Superior temporal gyrus (tissue), 1 donor: ENCODE measurements around the gene CLEC7A.
A peak's percentile ranks its signal among the peaks of the same experiment; 100 is the strongest.

ENCODE experiments used
- DNase-seq: peaks from one replicate; pipeline ENCODE4 v3.0.0-alpha.2; 2016; ENCODE audit errors: extremely low spot score

The CLEC7A gene

DNA sequence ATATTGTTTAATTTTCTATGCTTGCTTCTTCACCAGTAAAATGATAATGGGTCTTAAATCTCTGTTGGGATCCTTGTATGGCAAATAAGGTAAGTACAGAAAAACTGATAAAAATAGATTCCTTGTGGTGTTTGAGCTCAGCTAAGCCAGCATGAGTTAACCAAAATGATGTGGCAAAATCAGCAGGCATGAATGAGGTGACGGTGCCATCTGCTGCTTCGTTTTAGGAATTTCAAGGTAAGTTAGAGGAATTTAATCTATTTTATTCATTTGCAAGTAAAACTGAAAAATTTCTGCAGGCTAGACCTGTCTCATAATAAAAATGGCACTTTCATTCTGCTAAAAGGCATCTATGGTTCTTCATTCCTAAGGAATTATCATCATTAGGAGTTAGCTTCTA, 10.0 kb upstream of the CLEC7A start:
- DNase-seq: peak; percentile 78

DNA sequence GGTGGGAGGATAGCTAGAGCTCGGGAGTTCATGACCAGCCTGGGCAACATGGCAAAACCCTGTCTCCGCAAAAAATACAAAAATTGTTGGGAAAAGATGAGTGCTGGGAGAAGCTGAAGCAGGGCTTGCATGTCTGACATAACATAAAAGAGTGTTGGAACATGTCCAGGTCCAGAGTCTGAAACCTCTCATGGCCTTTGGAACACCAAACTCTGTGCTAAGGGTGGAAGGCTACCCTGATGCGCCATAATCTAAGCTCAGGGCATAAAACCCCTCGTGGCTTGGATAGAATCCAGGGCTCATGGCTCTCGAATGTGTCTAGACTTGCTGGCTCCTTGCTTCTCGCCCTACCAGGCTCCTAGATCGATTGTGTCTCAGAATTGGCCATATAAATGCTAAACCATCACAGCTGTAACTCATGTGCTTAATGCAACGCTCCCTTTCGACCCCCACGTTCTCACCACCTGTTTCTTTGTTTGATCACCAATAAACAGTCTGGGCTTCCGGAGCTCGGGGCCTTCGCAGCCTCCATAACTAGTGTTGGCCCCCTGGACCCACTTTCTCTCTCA, 6.7 kb upstream of the CLEC7A start:
- DNase-seq: no peak

DNA sequence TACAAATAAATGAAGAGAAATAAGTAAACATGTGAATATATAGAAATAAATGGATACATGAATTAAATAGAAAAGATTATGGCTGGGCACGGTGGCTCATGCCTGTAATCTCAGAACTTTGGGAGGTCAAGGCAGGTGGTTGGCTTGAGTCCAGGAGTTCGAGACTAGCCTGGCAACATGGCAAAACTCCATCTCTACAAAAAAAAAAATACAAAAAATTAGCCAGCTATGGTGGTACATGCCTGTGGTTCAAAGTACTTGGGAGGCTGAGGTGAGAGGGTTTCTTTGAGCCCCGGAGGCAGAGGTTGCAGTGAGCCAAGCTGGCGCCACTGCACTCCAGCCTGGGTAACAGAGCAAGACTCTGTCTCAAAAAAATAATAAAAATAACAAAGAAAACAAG, 5.1 kb upstream of the CLEC7A start:
- no peak for DNase-seq

DNA sequence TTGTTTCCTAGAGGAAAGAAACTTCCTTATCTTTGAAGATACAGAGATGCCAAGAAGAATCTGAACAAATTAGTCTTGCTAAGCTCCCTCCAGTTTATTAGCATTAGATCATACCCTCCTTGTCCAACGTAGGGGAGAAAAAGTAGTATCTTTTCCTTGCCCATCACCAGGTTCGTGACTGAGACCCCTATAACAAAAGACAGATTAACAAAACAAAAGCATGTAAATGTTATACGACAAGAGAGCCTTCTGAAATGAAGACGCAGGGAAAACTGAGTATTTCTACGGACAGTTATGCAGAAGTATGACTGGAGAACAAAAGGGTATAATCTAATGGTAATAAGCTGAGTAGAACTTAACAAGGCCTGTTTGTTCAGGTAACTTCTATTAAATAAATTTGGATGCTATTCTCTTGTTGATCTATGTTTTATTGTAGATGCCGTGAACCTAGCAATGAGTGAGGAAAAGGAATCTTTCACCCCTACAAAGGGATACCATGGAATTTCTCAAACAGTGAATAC, 2.9 kb upstream of the CLEC7A start:
- DNase-seq: no peak

DNA sequence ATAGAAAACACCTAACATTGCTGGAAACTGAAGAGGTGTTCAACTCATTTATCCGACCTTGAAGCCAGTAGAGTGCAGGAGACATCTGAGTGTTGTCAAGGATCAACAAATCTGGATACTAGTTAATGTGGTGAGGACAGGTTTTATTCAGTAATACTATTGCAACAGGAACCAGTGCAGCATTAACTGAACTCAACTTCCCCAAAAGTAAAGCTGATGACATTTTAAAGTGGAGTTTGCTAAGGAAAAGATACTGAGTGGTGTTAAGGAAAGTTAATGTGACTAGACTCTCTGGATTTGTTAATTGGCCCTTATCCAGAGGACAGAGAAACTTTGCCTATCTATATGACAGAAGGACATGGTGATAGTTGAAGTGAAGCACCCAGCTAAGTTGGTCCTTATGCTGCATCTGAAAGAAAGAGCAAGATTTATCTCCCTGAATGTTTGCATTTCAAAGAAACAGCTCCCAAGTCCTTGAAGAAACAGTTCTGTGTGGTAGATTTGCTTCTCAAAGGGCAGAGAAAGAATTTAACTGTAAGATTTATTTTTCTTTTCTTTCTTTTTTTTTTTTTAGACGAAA, 1.2 kb upstream of the CLEC7A start:
- DNase-seq: no peak

DNA sequence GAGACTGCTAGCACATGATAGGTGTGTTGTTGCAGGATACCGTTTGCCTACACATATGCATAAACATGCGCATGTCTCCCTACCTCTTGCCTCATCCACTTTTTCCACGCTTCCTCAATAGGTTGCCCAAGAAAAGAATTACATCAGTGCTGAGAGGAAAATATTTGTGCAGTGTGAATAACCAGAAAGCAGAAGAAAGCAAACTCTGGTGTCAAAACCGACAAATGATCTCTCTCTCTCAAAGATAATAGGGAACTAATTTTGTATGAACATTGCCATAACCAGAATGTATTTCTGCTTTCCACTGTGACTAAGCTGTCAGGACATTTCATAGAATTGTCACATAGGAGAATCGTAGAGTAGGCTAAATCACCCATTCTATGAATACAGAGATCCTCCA, 1.3 kb downstream of the CLEC7A start:
- DNase-seq: no peak

DNA sequence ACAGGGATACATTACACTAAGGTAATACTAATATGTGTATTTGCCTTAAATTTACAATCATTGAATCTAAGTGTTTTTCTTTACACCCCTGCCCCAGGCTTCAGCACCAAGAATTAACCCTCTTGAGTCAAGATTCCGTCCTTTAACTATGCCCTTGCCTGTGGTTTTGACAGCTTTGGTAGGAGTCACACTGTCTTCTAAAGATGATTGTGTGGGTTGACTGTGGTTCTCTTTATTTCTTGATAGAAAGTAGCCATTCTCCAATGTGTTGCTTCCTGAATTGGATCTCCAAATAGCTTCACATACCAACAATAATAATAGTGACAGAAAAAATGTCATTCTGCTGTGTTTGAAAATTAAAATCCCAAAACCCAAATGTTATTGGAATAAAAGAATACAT, 3.6 kb downstream of the CLEC7A start:
- no peak for DNase-seq

DNA sequence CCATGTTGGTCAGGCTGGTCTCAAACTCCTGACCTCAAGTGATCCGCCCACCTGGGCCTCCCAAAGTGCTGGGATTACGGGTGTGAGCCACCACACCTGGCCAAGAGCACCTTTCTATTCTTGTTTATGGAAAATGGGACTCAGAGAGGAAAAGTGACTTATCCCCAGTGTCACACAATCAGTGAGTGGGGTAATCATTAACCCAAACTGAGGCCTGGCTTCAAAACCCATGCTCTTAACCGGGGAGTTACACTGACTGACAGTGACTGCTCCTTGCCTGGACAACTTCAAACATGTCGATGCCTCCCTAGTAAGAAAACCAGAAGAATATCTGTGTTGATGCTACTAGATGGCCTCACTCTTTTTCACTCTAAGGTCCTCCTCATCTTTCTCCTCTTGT, 7.3 kb downstream of the CLEC7A start:
- DNase-seq: no peak

DNA sequence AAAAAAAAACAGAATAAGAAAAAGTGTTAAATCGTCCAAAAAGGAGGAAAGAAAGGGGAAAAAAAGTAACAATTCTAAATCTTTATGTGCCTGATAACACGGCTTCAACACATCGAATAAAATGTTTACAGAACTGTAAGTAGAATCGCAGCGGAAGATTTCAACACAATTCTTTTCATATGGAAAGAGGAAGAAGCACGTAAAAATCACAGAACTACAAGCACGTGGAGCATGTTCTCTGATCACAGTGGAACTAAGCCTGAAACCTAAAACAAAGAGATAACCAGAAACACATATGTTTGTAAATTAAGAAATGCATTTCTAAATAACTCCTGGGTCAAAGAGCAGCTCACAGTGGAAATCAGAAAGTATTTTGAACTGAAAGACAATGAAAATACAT, 8.7 kb downstream of the CLEC7A start:
- peak; percentile 35 for DNase-seq

DNA sequence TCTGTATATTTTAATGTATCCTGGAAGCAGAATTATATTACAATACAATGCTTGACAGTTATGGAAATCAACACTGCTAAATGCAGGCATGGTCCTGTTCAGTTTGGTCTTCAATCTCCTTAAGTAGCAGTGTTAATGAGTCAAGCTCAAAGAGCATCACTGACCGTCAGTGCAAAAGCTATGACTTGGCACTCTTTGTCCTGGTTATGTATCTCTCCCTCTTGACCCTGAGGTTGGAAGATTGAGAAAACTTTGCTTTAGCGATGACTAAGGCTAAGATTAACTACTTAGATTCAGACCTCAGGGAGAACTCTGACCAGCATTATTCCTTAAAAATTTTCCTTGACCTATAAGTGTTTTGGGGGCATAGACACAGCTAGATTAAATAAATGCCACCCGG, 10.9 kb downstream of the CLEC7A start:
- no peak for DNase-seq

DNA sequence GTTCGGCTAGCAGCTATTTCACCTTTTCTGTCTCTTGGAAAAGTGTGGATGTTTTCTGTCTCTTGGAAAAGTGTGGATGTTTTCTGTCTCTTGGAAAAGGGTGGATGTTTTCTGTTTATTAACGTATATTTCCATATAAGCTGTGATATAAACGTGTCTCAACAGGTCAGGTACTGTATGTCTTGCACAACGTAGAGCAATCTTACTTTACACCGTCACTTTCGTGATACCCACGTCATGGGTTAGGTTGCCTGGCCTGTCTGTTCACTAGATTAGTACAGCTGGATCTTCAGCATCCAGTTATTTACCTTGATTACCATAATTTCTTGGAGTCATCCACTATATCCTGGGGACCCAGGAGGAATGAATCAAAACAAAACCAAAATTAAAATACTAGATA, 14.1 kb downstream of the CLEC7A start:
- DNase-seq: no peak

DNA sequence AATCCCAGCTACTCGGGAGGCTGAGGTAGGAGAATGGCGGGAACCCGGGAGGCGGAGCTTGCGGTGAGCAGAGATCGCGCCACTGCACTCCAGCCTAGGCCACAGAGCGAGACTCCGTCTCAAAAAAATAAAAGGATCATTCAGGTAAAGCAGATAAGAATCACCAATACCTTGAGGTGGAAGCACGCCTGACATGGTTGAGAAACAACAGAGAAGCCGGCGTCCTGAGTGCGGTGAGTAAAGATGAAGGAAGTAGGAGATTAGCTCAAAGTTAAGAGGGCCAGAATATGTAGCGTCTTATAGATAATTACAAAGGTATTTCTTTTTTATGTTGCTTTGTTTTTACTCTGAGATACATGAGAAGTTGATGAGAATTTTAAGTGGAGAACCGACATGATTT, 14.7 kb downstream of the CLEC7A start:
- no peak for DNase-seq

DNA sequence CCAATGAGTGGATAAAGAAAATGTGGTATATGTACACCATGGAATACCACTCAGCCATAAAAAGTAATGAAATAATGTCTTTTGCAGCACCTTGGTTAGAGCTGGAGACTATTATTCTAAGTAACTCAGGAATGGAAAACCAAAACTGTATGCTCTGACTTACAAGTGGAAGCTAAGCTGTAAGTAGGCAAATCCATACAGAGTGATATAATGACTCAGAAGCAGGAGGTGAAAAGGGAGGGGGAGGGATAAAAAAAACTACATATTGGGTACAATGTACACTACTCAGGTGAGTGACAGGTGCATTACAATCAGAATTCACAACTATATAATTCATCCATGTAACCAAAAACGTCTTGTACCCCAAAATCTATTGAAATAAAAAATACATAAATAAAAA, 16.1 kb downstream of the CLEC7A start:
- DNase-seq: no peak

DNA sequence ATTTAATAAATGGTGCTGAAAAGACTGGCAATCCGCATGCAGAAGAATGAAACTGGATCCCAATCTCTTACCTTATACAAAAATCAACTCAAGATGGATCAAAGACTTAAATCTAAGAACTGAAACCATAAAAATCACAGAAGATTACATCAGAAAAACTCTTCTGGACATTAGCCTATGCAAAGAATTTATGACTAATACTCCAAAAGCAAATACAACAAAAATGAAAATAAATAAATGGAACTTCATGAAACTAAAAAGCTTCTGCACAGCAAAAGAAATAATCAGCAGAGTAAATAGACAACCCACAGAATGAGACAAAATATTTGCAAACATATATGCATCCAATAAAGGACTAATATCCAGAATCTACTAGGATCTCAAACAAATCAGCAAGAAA, 16.9 kb downstream of the CLEC7A start:
- DNase-seq: no peak

DNA sequence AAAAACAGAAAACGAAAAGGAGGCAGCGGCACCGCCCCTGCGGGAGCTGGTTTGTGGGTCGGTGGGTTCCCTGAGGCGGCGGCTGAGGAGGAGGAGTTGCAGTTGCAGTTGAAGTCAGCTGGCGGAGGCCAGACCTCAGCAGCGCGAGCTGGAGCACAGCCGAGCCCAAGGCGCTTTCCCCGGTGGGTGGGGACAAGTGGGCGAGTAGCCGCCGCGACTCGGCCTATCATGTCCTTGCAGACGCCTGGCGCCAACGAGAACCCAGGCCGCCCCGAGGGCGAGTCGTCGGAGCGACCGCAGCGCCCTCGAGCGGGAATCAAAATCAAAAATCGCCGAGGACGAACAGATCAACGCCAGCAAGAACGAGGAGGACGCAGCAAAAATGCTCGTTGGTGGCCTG, 18.5 kb downstream of the CLEC7A start:
- no peak for DNase-seq

DNA sequence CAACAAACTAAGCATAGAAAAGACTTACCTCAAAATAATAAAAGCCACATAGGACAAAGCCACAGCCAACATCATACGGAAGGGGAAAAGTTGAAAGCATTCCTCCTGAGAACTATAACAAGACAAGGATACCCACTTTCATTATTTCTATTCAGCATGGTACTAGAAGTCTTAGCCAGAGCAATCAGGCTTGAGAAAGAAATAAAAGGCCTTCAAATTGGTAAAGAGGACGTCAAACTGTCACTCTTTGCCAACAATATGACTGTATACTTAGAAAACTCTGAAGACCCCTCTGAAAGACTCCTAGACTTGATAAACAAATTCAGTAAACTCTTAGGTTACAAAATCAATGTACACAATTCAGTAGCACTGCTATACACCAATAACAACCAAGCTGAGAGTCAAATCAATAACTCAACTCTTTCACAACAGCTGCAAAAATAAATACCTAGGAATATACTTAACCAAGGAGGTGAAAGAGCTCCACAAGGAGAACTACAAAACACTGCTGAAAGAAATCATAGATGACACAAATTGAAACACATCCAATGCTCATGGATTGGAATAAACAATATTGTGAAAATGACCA, 19.6 kb downstream of the CLEC7A start:
- no peak for DNase-seq

DNA sequence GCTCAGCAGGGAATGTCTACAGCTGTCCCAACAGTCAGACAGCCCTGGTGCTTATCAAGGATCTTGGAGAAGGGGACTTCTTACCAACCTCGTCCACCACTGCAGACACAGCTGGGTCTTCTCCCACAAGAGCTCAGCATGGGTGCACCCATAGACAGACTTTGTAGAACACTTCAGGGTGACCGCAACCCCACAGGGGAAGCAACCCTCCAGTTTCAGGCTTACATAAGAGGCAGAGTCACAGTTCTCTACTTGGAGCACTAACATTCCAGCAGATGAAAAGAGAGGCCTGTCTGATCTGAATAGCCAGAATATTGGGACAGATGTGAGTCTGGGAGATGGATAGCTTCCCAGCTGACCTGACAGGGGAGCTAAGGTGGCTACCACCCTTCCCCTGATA, 27.7 kb downstream of the CLEC7A start:
- DNase-seq: no peak

DNA sequence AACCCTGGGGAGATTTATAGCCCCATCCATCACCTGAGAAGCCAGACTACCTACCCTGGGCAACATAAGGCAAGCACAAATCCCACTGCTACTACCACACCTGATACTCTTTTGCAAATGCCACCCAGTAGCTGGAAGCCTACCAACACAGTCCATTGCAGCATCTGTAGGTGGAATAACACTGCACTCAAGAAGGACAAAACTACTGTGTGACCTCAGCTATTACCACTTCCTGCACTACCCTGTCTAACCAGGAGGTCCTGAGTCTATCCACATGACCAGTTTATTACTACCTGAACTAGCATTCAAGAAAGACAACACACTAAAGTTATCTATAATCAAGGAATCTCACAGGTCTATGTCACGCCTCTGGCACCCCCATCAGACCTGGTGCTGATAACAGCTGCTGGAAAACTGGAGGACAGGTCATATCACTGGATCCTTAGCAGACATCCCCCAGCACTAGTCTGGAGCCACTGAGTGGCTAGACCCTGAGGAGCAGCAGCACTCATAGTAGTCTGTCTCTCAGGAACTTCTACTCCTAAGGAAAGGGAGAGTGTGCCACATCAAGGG, 28.3 kb downstream of the CLEC7A start:
- no peak for DNase-seq

DNA sequence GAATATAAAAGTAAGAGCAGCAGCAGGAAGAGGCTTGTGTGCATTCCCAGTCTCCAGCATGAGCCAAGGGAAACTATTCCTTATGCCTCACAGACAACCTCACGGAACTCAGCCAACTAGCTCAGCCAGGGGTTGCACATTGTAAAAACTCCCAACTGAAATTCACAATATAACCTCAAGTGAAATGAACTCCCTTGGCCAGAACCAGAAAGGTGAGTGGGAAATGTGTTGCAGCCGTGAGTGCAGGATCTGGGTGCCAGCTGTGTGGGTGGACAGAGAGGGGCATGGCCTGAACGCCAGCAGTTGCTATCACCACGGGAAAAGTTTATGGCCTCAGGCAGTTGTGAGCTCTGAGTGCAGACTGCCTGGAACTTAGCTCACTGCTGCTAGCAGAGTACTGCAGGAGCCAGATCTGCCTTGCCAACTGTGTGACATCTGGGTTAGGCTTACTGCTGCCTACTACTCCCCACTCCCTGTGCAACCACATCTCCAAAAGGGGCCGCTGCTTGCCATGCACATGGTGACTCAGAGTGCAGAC, 28.9 kb downstream of the CLEC7A start:
- no peak for DNase-seq

DNA sequence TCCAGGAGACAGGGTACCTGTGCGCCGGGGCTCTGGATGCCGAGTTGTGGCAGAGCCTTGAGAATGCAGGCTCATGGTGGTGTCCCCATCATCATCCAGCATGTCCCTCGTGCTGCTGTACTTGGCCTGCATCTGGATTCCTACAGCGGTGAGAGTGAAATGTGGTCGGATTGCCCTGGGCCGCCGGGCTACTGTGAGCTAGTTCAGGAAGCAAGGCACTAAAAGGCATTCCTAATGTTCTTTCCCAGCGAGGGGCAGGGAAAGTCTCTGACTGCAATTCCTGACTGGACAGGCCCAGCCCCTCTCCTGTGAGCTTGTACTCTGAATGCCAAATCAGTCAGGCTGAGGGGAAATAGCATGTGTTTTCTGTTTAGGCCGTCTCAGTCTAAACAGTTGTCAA, 31.2 kb downstream of the CLEC7A start, which contains the start of gene CLEC1A:
Gene CLEC1A, minus strand, starts transcription at position 195 of the 400 bp plus-strand sequence. Its CDS starts 63 bp downstream, at position 132.
- DNase-seq: no peak

DNA sequence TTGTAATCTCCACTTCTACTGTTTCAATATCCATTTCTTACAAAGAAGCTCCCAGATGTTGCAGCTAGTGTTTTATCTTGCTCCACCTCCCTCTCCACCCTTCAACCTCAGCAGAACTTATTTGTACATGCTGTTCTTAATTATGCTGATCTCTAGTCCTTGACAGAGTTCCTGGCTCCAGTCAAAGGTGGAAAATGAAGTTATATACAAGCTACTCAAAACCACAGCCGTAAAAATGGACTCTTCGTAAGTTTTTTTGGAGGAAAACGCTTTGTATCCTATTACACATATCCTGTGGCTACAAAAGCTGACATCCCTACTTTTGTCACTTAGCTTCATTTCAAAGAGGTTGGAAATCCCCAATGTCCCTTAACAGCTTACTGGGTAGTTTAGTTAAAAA, 32.5 kb downstream of the CLEC7A start:
- DNase-seq: no peak

DNA sequence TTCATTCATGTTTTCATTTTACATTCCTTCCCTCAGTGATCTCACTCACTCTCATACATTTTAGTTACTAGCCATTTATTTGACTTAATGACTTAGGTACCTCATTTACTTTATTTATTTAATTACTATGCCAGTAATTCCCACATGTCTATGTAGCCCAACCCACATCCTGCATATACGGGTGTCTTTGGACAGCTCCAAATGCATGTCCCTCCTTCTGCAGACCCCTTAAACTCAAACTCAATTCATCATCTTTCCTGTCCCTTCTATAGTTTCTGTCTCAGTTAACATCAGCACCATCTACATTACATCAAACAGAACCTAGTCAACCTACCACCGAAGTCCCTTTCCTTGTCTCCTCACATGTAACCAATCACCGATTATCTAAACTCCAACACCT, 34.0 kb downstream of the CLEC7A start:
- DNase-seq: no peak
